OCI-LY7 (cell line): ENCODE measurements around the gene C19orf81.

Source experiments
- EZH2phosphoT487 ChIP-seq: fragments of 200-600 bp; sonication (generic); IDR thresholded peaks from 2 replicates; pipeline ENCODE4 v1.6.1; 2018; ENCODE audit warnings: low read depth, borderline replicate concordance, mild to moderate bottlenecking, mixed run types, antibody characterized with exemption, low read length, moderate library complexity, mixed read lengths
- TF ChIP-seq, protein P1 (sequence below): fragments of 200-600 bp; sonication (generic); conservative IDR thresholded peaks from 2 replicates; pipeline ENCODE4 v1.5.1; 2014; ENCODE audit warnings: mild to moderate bottlenecking, antibody characterized with exemption, low read length, moderate library complexity, mixed read lengths

DNA sequence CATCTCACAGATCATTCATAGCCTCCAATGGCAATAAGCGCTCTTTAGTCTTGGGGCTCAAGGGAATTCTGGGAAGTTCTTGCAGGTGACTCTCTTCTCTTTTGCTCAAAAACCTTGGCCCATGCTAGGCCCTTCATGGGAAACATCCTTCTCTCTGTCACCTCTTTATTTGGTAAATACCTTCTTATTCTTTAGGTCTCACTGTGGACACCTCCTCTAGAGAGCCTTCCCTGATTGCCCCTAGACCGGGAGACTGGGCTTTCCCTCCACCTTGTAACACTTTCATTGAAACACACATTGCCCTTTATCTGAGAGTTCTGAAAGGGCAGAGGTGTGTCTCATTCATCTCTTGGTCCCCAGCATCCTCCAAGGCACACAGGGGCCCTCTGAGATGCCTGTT is 1.9 kb downstream of the C19orf81 start:
- TF ChIP-seq, protein P1, sequence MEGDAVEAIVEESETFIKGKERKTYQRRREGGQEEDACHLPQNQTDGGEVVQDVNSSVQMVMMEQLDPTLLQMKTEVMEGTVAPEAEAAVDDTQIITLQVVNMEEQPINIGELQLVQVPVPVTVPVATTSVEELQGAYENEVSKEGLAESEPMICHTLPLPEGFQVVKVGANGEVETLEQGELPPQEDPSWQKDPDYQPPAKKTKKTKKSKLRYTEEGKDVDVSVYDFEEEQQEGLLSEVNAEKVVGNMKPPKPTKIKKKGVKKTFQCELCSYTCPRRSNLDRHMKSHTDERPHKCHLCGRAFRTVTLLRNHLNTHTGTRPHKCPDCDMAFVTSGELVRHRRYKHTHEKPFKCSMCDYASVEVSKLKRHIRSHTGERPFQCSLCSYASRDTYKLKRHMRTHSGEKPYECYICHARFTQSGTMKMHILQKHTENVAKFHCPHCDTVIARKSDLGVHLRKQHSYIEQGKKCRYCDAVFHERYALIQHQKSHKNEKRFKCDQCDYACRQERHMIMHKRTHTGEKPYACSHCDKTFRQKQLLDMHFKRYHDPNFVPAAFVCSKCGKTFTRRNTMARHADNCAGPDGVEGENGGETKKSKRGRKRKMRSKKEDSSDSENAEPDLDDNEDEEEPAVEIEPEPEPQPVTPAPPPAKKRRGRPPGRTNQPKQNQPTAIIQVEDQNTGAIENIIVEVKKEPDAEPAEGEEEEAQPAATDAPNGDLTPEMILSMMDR, result no peak
- no peak for TF ChIP-seq EZH2phosphoT487
